OCI-LY7 (cell line): ENCODE measurements around the gene PPP2R1A. TPM values are rescaled to one million over a fixed set of nuclear protein-coding genes. Genes with fewer than 3 reads are reported as not detected.

Experiments used
- BruUV-seq: library from RNA; stranded (reverse); fragments of 400-500 nt; replicated peaks from 2 replicates; lab custom pipeline; 2021; lab: Mats Ljungman, UMichigan
- CTCF ChIA-PET: fragments of 300-600 bp; sonication (Branson Sonifier 250); formaldehyde crosslinking; loops from one replicate; lab custom pipeline; 2022; ENCODE audit warnings: antibody characterized with exemption; ENCODE audit not compliant: unreplicated experiment; lab: Charles Lee
- POLR2A ChIA-PET: fragments of 300-600 bp; sonication (Branson Sonifier 250); formaldehyde crosslinking; loops from one replicate; lab custom pipeline; 2022; ENCODE audit warnings: antibody characterized with exemption; lab: Charles Lee
- DNase-seq: peaks from one replicate; pipeline ENCODE4 v3.0.0-alpha.2; 2015; ENCODE audit warnings: low spot score
- H2AFZ ChIP-seq: fragments of 200-600 bp; sonication (generic), shearing (Covaris generic); 2 replicates; pipeline ENCODE4 v1.6.1; 2014; ENCODE audit warnings: mild to moderate bottlenecking, antibody characterized with exemption, low read length, moderate library complexity
- H3K27ac ChIP-seq: fragments of 200-600 bp; sonication (generic); 2 replicates; pipeline ENCODE4 v1.5.1; 2014; ENCODE audit warnings: mixed run types, low read depth, mild to moderate bottlenecking, moderate library complexity, low read length, inconsistent platforms; ENCODE audit not compliant: poor library complexity, severe bottlenecking
- H3K36me3 ChIP-seq: fragments of 200-600 bp; sonication (generic); 2 replicates; pipeline ENCODE4 v1.6.1; 2014; ENCODE audit warnings: mild to moderate bottlenecking, antibody characterized with exemption, low read length, moderate library complexity, mixed read lengths; ENCODE audit not compliant: insufficient read depth
- H3K4me1 ChIP-seq: fragments of 200-600 bp; sonication (generic); 2 replicates; pipeline ENCODE4 v1.5.1; 2014; ENCODE audit warnings: mild to moderate bottlenecking, low read length; ENCODE audit not compliant: insufficient read depth, poor library complexity, severe bottlenecking
- H3K4me2 ChIP-seq: fragments of 200-600 bp; sonication (generic); 2 replicates; pipeline ENCODE4 v1.6.1; 2014; ENCODE audit warnings: mild to moderate bottlenecking, low read length
- H3K4me3 ChIP-seq: fragments of 200-600 bp; sonication (generic); 2 replicates; pipeline ENCODE4 v1.5.1; 2014; ENCODE audit warnings: mild to moderate bottlenecking, low read depth, low read length; ENCODE audit not compliant: poor library complexity, severe bottlenecking
- H3K79me2 ChIP-seq: fragments of 200-600 bp; sonication (generic); 2 replicates; pipeline ENCODE4 v1.6.1; 2016; ENCODE audit warnings: low read depth, mild to moderate bottlenecking, low read length, moderate library complexity, mixed read lengths; ENCODE audit not compliant: insufficient read depth
- H3K9me2 ChIP-seq: fragments of 200-600 bp; sonication (generic); 2 replicates; pipeline ENCODE4 v1.6.1; 2016; ENCODE audit warnings: mild to moderate bottlenecking, low read length, mixed read lengths; ENCODE audit not compliant: insufficient read depth
- H3K9me3 ChIP-seq: fragments of 200-600 bp; sonication (generic); 2 replicates; pipeline ENCODE4 v1.6.1; 2014; ENCODE audit warnings: mild to moderate bottlenecking, mixed run types, low read length, mixed read lengths
- H4K20me1 ChIP-seq: fragments of 200-600 bp; sonication (generic); 2 replicates; pipeline ENCODE4 v1.6.1; 2014; ENCODE audit warnings: mild to moderate bottlenecking, antibody characterized with exemption, low read length, moderate library complexity, mixed read lengths; ENCODE audit not compliant: insufficient read depth
- EZH2phosphoT487 ChIP-seq: fragments of 200-600 bp; sonication (generic); IDR thresholded peaks from 2 replicates; pipeline ENCODE4 v1.6.1; 2018; ENCODE audit warnings: low read depth, borderline replicate concordance, mild to moderate bottlenecking, mixed run types, antibody characterized with exemption, low read length, moderate library complexity, mixed read lengths
- intact Hi-C: fragments of 100-400 bp; cut with micrococcal nuclease; formaldehyde crosslinking; loops from one replicate; pipeline ENCODE4 v1.10.0; 2022; ENCODE audit not compliant: unreplicated experiment
- total RNA-seq, 2 experiments: library from RNA; depleted of rRNA in 1 of 2; stranded (reverse); fragments of >200 nt in 1 of 2; shearing (Covaris generic) in 1 of 2; gene quantifications; 2 replicates each; pipeline ENCODE4 v1.2.3, GENCODE V29; 2014 to 2022
- TF ChIP-seq, protein P1 (sequence below): fragments of 200-600 bp; sonication (generic); conservative IDR thresholded peaks from 2 replicates; pipeline ENCODE4 v1.5.1; 2014; ENCODE audit warnings: mild to moderate bottlenecking, antibody characterized with exemption, low read length, moderate library complexity, mixed read lengths

PPP2R1A gene
- total RNA-seq, 2 experiments from 2014 or later = 154 to 207 TPM

DNA sequence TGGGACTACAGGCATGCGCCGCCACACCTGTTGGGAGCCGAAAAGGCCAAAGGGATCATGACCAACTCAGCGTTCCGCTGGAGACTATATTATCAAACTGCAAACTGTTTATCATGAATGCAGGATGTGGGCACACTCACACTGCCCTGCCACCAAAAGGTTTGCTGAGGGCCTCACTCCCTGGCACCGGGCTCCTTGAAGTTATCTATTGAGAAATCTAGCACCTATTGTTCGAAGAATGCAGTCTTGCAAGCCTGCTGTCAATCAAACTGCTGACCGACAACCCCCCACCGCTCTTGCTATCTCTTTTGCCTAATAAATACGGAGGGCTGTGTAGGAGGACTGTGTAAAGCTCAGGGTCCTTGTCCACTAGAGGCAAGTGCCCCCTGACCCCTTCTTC is 13.3 kb upstream of the PPP2R1A start:
- Histone ChIP-seq H3K4me3 (no peak overlapping the region), H3K36me3 (no peaks in the 10 kb centered on the region), H3K79me2 (no peaks in the 10 kb centered on the region), H3K27ac (no peak overlapping the region), H3K9me2 (no peaks in the 10 kb centered on the region), H4K20me1 (no peaks in the 10 kb centered on the region), H3K4me2 (no peak overlapping the region), H2AFZ (no peak overlapping the region), H3K9me3 (no peaks in the 10 kb centered on the region), H3K4me1 (peaks cover 10% of the 10 kb centered on the region)
- CTCF ChIA-PET = no interaction called here
- BruUV-seq = no TSS peak
- POLR2A ChIA-PET = no interaction called here
- TF ChIP-seq, protein P1, sequence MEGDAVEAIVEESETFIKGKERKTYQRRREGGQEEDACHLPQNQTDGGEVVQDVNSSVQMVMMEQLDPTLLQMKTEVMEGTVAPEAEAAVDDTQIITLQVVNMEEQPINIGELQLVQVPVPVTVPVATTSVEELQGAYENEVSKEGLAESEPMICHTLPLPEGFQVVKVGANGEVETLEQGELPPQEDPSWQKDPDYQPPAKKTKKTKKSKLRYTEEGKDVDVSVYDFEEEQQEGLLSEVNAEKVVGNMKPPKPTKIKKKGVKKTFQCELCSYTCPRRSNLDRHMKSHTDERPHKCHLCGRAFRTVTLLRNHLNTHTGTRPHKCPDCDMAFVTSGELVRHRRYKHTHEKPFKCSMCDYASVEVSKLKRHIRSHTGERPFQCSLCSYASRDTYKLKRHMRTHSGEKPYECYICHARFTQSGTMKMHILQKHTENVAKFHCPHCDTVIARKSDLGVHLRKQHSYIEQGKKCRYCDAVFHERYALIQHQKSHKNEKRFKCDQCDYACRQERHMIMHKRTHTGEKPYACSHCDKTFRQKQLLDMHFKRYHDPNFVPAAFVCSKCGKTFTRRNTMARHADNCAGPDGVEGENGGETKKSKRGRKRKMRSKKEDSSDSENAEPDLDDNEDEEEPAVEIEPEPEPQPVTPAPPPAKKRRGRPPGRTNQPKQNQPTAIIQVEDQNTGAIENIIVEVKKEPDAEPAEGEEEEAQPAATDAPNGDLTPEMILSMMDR = no peak
- TF ChIP-seq EZH2phosphoT487 = no peak
- DNase-seq = no peak
- intact Hi-C loops = no loop called here

DNA sequence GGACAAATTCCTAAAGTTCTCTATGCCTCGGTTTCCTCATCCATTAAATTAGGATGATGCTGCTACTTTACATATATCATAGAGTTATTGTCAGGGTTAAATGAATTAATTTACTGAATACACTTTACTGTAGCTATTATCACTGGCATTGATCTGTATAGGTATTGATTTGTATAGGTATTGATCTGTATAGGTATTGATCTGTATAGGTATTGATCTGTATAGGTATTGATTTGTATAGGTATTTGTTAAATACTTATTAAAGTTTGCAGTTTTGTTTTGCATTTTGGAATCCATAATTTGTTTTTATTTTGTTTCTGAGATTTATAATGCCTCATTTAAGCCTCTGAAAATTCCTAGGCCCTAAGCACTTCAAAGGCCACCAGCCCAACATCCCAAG is 2.4 kb upstream of the PPP2R1A start:
- intact Hi-C loops = no loop called here
- no peaks in the 10 kb centered on the region for H3K9me2 ChIP-seq
- no TSS peak for BruUV-seq

More for the DNA sequence above, 2.4 kb upstream of the PPP2R1A start:
- no peaks in the 10 kb centered on the region for H3K9me3 ChIP-seq
- TF ChIP-seq, protein P1 = no peak
- no peak for TF ChIP-seq EZH2phosphoT487
- no peak overlapping the region for H2AFZ ChIP-seq
- H3K4me3 ChIP-seq = no peak overlapping the region
- H4K20me1 ChIP-seq = peaks cover 14% of the 10 kb centered on the region; the same call in 1 of the 2 replicates
- H3K27ac ChIP-seq = no peak overlapping the region
- peaks cover 29% of the 10 kb centered on the region for H3K4me1 ChIP-seq
- no peak overlapping the region for H3K4me2 ChIP-seq
- DNase-seq = no peak
- peaks cover 15% of the 10 kb centered on the region; the same call in 1 of the 2 replicates for H3K36me3 ChIP-seq
- H3K79me2 ChIP-seq = peaks cover 29% of the 10 kb centered on the region
- POLR2A ChIA-PET = interaction anchor here (1.2 kb wide), 1 partner anchor 11 kb away, joined by 3 read pairs; no protein-coding TSS in a partner anchor
- CTCF ChIA-PET = no interaction called here
